Raji (cell line): ENCODE data around the gene APP.

Experiments
- POLR2A ChIP-seq: IDR thresholded peaks from 2 replicates; pipeline ENCODE4 v1.6.1; 2011; ENCODE audit warnings: low read depth, low read length, control low read depth; ENCODE audit not compliant: insufficient read depth

The APP gene

DNA sequence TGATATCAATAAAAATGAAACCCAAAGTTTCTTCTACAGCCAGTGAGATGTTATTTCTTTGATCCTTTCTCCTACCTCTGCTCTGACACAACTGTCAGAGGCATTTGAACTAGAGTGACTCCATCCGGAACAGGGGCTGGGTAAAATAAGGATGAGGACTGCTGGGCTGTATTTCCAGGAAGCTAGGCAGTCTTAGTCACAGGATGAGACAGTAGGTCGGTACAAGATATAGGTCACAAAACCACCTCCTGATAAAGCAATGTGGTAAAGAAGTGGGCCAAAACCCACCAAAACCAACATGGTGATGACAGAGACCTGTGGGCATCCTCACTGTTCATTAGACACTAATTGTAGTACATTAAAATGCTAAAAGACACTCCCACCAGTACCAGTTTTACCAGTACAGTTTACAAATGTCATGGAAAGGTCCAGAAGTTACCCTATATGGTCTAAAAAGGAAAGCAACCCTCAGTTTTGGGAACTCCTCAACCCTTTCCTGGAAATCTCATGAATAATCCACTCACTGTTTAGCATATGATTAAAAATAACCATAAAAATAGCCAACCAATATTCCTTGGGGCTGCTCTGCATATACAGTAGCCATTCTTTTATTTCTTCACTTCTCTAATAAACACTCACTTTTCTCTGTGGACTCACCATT, 339.1 kb downstream of the APP start:
- TF ChIP-seq POLR2A: no peak
